Astrocyte (in vitro differentiated cells and primary cell): ENCODE results near the gene BMAL2.

Source experiments
- EZH2 ChIP-seq: IDR thresholded peaks from 2 replicates; pipeline ENCODE4 v1.6.1; 2012; ENCODE audit warnings: mild to moderate bottlenecking, low read length, inconsistent platforms; ENCODE audit not compliant: insufficient read depth
- TF ChIP-seq, protein P1 (sequence below): IDR thresholded peaks from 2 replicates; pipeline ENCODE4 v1.5.1; 2011; ENCODE audit warnings: low read depth, mild to moderate bottlenecking, inconsistent platforms, low read length, moderate library complexity; ENCODE audit not compliant: insufficient read depth

DNA sequence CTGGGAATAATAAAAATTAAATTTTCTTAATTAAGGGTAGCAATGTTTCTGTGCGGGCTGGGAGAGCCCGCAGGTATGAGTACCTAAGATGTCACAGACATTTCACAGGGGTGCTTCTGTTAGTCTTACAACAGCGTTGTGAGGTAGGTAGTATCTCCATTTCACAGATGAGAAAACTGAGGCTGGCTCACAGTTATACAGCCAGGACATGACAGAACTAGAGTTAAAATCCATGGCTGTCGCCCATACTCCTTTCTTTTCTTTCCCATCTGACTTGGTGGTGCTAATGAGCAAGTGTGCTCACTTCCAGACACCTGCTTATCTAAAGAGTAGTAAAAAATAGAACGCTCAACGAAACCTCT, 2.1 kb downstream of the BMAL2 start:
- TF ChIP-seq EZH2, result no peak
- TF ChIP-seq, protein P1, sequence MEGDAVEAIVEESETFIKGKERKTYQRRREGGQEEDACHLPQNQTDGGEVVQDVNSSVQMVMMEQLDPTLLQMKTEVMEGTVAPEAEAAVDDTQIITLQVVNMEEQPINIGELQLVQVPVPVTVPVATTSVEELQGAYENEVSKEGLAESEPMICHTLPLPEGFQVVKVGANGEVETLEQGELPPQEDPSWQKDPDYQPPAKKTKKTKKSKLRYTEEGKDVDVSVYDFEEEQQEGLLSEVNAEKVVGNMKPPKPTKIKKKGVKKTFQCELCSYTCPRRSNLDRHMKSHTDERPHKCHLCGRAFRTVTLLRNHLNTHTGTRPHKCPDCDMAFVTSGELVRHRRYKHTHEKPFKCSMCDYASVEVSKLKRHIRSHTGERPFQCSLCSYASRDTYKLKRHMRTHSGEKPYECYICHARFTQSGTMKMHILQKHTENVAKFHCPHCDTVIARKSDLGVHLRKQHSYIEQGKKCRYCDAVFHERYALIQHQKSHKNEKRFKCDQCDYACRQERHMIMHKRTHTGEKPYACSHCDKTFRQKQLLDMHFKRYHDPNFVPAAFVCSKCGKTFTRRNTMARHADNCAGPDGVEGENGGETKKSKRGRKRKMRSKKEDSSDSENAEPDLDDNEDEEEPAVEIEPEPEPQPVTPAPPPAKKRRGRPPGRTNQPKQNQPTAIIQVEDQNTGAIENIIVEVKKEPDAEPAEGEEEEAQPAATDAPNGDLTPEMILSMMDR, result no peak
